Skin epidermis (tissue), 12 donors: ENCODE data around the gene TMEM250.

ENCODE experiments used
- H3K27ac ChIP-seq, 21 experiments: fragments of 200-600 bp; sonication (generic) in 11 of 21; one replicate each; pipeline ENCODE4 v1.5.0; 2020; ENCODE audit warnings: mild to moderate bottlenecking in 3 of 21, inconsistent platforms in 2 of 21, moderate library complexity in 2 of 21
- H3K4me3 ChIP-seq, 7 experiments: fragments of 200-600 bp; sonication (generic) in 2 of 7; one replicate each; pipeline ENCODE4 v1.5.0; 2020; ENCODE audit warnings: inconsistent platforms in 2 of 7, mild to moderate bottlenecking in 2 of 7, moderate library complexity in 1 of 7

Gene TMEM250

DNA sequence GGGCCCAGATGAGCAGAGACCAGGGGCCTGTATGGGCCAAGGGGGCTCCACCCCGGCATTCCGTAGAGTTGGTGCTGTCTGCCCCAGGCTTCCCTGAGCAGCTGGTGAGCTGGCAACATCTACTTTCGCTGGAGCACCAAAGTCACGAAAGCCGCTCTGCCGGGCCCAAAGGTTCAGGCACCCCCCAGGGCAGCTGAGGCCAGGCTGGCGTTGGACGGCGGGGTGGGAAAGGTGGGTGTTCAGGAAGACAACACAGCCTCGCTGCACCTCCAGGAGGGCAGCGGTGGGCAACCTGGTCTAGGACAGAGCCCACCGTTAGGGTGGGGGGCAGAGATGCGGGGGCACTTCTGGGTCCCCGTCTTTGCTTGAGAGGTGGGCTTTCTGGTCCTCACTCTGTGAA lies 30.1 kb upstream of the TMEM250 start:
- Histone ChIP-seq H3K4me3 (no peak overlapping the region), H3K27ac (no peak overlapping the region)

- Histone ChIP-seq H3K4me3 (no peak overlapping the region), H3K27ac (no peak overlapping the region)
Observed at GRCh38 chr9:136147890-136148714, 29.4 kb upstream of the TMEM250 start.

DNA sequence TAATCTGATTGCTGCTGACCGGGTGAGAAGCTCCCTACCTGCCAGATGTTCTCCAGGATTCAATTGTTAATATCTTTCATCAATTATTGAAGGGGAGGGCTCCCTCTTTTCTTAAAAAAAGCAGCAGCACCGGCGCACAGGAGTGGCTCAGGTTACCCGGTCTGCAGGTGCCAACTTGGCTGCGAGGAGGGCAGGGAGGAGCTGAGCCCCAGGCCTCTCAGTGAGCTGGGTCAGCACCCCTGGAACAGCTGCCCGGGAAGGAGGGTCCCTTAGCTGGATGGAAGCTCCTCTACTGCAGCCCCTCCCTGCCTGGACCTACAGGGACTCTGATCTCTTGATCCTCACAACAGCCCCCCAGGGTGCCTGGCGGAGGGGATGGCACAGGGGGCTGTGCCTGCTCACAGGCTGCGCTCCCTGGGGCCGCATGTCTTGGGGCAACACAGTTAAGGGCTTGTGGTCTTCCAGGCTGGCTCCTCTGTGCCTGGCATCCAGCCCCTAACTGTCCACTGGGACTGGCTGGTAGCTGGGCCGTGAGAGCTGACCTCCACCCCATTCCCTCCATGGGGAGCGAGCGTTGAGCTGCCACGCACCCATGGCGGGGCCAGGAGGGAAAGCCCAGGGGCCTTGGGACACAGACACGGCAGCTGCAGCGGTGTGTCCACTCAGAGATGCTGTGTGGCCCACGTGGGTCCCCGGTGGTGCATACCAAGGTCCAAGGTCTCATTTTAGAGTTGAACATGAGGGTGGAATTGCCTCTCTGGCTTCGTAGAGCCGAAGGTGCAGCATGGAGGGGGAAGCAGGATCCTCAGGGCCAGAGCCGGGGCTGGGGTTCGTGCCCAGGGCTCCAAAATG lies 28.6 kb upstream of the TMEM250 start:
- no peak overlapping the region for H3K4me3 ChIP-seq
- no peak overlapping the region for H3K27ac ChIP-seq

DNA sequence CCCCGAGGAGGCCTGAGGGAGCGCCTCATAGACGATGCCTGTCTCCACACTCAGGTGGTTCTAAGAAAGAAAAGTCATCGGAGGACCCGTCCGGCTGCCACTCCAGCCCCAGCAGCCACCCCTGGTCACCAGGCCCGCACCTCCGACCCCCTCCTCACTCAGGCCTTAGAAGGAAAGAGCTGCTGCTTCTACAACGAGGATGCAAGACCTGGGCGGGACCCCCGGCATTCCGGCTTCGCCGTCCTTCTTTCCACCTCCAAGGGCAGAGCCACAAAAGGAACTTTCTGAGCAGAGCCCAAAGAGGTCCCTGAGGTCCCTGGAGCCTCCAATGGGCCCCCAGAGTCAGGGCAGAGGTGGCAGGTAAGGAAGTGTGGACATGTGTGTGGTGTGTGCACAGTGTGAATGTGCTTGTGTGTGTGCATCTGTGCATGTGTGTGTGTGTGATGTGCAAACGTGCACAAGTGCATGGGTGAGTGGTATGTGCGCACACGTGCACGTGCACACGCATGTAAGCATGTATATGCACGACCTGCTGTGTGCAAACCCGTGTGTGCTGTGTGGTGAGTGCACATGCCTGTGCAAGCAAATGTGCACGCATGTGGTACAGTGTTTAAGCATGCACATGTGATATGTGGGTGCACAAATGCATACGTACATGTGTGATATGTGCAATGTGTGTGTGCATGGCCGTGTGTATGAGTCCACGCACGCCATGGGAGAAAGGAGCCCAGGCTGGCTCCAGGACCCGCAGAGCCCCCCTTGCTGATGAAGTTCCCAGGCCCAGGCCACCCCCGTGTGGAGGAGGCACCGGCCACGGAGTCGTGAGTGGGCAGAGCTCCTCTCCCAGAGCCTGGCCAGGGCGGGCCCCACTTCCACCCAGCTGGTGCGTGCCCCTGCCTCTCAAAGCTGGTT lies 27.7 kb upstream of the TMEM250 start:
- Histone ChIP-seq H3K4me3 (no peak overlapping the region), H3K27ac (no peak overlapping the region)

GRCh38 chr9:136145580-136145979 lies 26.9 kb upstream of the TMEM250 start:
- Histone ChIP-seq H3K27ac (no peak overlapping the region), H3K4me3 (no peak overlapping the region)

- Histone ChIP-seq H3K27ac (no peak overlapping the region), H3K4me3 (no peak overlapping the region)
Observed at GRCh38 chr9:136144450-136144849, 25.8 kb upstream of the TMEM250 start.

DNA sequence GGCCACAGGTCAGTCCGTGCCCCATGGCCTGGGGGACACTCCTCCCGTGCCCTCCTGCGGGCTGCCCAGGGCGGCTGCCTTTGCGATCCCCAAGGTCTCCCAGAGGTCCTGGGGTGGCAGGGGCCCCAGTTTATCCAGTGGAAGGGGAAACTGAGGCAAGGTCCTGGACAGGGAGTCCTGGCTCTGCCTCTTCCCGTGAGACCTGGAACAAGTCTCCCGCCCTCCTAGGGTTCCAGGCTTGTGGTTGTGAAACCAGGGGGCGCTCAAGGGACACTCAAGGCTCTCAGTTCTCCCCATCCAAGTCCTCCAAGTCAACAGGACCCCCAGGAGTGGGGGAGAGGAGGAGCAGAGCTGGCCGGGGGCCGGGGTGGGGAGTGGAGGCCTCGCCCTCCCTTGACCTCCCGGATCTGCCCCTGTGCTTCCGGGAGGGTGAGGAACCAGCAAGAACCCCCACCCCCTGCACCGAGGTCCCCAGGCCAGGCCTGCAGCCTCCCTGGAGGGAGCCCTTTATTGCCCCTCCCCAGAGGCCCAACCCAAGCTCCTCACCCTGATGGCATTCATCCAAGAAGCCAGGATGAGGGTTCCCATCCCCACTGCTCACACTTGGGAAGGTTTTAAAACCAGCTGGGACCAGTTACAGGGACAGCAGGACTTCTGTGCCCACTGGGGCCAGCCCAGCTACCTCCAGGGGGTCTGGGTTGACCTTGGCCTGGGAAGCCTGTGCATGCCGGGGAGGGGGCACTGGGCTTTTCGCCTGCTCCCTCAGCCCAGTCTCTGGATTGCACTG lies 24.7 kb upstream of the TMEM250 start:
- Histone ChIP-seq H3K27ac (no peak overlapping the region), H3K4me3 (no peak overlapping the region)

GRCh38 chr9:136142859-136143214 lies 24.2 kb upstream of the TMEM250 start:
- H3K27ac ChIP-seq, result no peak overlapping the region
- H3K4me3 ChIP-seq, result no peak overlapping the region

- no peak overlapping the region for H3K4me3 ChIP-seq
- H3K27ac ChIP-seq, result no peak overlapping the region
Observed at GRCh38 chr9:136142414-136142796, 23.7 kb upstream of the TMEM250 start.

GRCh38 chr9:136141682-136142413 lies 23.2 kb upstream of the TMEM250 start:
- H3K27ac ChIP-seq, result no peak overlapping the region
- H3K4me3 ChIP-seq, result no peak overlapping the region

GRCh38 chr9:136140966-136141365 lies 22.3 kb upstream of the TMEM250 start:
- no peak overlapping the region for H3K27ac ChIP-seq

GRCh38 chr9:136140046-136140445 lies 21.4 kb upstream of the TMEM250 start:
- Histone ChIP-seq H3K4me3 (no peak overlapping the region), H3K27ac (no peak overlapping the region)

More at GRCh38 chr9:136140966-136141365, 22.3 kb upstream of the TMEM250 start:
- no peak overlapping the region for H3K4me3 ChIP-seq

GRCh38 chr9:136138566-136138965 lies 19.9 kb upstream of the TMEM250 start:
- Histone ChIP-seq H3K4me3 (no peak overlapping the region), H3K27ac (no peak overlapping the region)

GRCh38 chr9:136137321-136138265 lies 18.9 kb upstream of the TMEM250 start:
- no peak overlapping the region for H3K27ac ChIP-seq

GRCh38 chr9:136136127-136136925 lies 17.7 kb upstream of the TMEM250 start:
- Histone ChIP-seq H3K27ac (no peak overlapping the region), H3K4me3 (no peak overlapping the region)

More at GRCh38 chr9:136137321-136138265, 18.9 kb upstream of the TMEM250 start:
- H3K4me3 ChIP-seq, result no peak overlapping the region

- no peak overlapping the region for H3K4me3 ChIP-seq
- no peak overlapping the region for H3K27ac ChIP-seq
Observed at GRCh38 chr9:136135326-136136126, 16.9 kb upstream of the TMEM250 start.
